Astrocyte of the cerebellum (primary cell): ENCODE measurements around the gene FCSK.
A peak's percentile ranks its signal among the peaks of the same experiment; 100 is the strongest.
"Not testable (repeated sequence)": the region's sequence is repeated elsewhere in the genome, so short reads cannot be mapped to it uniquely, and the experiment has no call there.

Source experiments
- DNase-seq: peaks from one replicate; pipeline ENCODE4 v3.0.0-alpha.2; 2011; ENCODE audit warnings: low read depth
- H3K4me3 ChIP-seq: 2 replicates; pipeline ENCODE4 v1.5.1; 2011; ENCODE audit warnings: mild to moderate bottlenecking, low read depth, low read length, moderate library complexity
- CTCF ChIP-seq: IDR thresholded peaks from 2 replicates; pipeline ENCODE4 v1.5.1; 2012; ENCODE audit warnings: low read length, low read depth, moderate library complexity, mild to moderate bottlenecking; ENCODE audit errors: missing control alignments
- in situ Hi-C: cut with HindIII; loops from 2 replicates; pipeline ENCODE4 v1.10.0; 2017; ENCODE audit warnings: low sequenced_read_pairs

Gene FCSK

GRCh38 chr16:70511833-70512232 is 57.4 kb downstream of the FCSK start:
- DNase-seq: no peak
- no peak overlapping the region for H3K4me3 ChIP-seq
- TF ChIP-seq CTCF: no peak
- in situ Hi-C loops: no loop called here

- in situ Hi-C loops: no loop called here
- no peak for DNase-seq
- no peak for TF ChIP-seq CTCF
- H3K4me3 ChIP-seq: no peak overlapping the region
Observed at GRCh38 chr16:70512456-70512855, 58.1 kb downstream of the FCSK start.

- H3K4me3 ChIP-seq: no peak overlapping the region
- in situ Hi-C loops: no loop called here
- no peak for DNase-seq
- no peak for TF ChIP-seq CTCF
Observed at GRCh38 chr16:70520612-70521297, 66.4 kb downstream of the FCSK start.

- TF ChIP-seq CTCF: no peak
- peak overlapping the region; percentile 61 for H3K4me3 ChIP-seq
- in situ Hi-C loops: no loop called here
- no peak for DNase-seq
Observed at GRCh38 chr16:70522216-70523075, 68.1 kb downstream of the FCSK start.

- in situ Hi-C loops: no loop called here
- H3K4me3 ChIP-seq: peak within 1 kb of the TSS; percentile 61
- DNase-seq: peak; percentile 53
- TF ChIP-seq CTCF: no peak
Observed at GRCh38 chr16:70523076-70523742, 68.8 kb downstream of the FCSK start, which contains the start of gene COG4. Gene COG4, minus strand, starts transcription at chr16:70523554. Its CDS starts 11 bp downstream, at chr16:70523543.

GRCh38 chr16:70523743-70524398 is 69.5 kb downstream of the FCSK start, which contains the start of gene SF3B3:
Gene SF3B3, plus strand, starts transcription at chr16:70523816. Its CDS starts 2,841 bp downstream, at chr16:70526657.
- in situ Hi-C loops: no loop called here
- no peak for TF ChIP-seq CTCF
- no peak for DNase-seq

GRCh38 chr16:70524399-70524825 is 70.0 kb downstream of the FCSK start:
- in situ Hi-C loops, DNase-seq: not testable (repeated sequence)
- H3K4me3 ChIP-seq: peak overlapping the region; percentile 61

More at GRCh38 chr16:70523743-70524398, 69.5 kb downstream of the FCSK start, which contains the start of gene SF3B3:
- H3K4me3 ChIP-seq: peak within 1 kb of the TSS; percentile 61
